WI38 (cell line): ENCODE results near the gene RCSD1.

Source experiments
- H3K4me3 ChIP-seq: 2 replicates; pipeline ENCODE4 v1.5.1; 2011; ENCODE audit warnings: low read depth, mild to moderate bottlenecking, control low read depth, low read length
- TF ChIP-seq, protein P1 (sequence below): IDR thresholded peaks from 2 replicates; pipeline ENCODE4 v1.5.1; 2012; ENCODE audit warnings: low read depth, mild to moderate bottlenecking, control low read depth, low read length

The RCSD1 gene

DNA sequence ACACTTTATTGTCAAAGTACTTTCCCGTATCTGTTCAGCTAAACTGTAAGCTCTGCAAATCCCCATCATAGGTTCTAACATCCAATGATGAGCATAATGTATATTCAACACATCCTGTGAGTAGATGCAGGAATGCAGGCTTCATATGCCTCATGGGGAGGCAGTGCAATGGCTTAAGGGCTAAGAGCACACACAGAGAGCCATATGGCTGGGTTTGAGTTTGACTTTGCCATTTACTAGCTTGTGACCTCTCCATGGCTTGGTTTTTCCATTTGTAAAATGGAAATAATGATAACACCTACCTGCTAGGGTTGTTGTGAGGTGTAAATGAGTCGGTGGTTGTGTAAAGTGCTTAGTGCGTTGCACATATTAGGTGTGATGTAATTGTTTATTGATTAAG lies 13.4 kb downstream of the RCSD1 start:
- TF ChIP-seq, protein P1, sequence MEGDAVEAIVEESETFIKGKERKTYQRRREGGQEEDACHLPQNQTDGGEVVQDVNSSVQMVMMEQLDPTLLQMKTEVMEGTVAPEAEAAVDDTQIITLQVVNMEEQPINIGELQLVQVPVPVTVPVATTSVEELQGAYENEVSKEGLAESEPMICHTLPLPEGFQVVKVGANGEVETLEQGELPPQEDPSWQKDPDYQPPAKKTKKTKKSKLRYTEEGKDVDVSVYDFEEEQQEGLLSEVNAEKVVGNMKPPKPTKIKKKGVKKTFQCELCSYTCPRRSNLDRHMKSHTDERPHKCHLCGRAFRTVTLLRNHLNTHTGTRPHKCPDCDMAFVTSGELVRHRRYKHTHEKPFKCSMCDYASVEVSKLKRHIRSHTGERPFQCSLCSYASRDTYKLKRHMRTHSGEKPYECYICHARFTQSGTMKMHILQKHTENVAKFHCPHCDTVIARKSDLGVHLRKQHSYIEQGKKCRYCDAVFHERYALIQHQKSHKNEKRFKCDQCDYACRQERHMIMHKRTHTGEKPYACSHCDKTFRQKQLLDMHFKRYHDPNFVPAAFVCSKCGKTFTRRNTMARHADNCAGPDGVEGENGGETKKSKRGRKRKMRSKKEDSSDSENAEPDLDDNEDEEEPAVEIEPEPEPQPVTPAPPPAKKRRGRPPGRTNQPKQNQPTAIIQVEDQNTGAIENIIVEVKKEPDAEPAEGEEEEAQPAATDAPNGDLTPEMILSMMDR = no peak
- no peak overlapping the region for H3K4me3 ChIP-seq

DNA sequence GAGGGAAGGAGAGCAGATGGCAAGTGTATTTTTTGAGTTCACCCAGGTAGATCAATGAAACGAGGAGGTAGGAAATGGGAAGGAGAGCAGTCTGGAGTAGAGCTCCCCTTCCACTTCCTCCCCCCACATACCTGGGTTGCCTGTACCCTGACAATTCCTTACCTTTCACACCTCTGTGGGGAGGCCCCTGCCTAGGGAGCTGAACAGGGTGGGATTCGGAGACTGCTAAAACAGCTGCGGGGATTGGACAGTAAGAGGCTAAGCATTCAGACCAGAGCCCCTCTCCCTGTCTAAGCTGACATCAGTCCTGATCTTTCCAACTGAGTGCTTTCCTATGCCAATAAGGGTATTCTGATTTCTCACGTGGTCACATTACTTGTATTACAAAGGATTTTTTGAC lies 14.5 kb downstream of the RCSD1 start:
- TF ChIP-seq, protein P1 = no peak

DNA sequence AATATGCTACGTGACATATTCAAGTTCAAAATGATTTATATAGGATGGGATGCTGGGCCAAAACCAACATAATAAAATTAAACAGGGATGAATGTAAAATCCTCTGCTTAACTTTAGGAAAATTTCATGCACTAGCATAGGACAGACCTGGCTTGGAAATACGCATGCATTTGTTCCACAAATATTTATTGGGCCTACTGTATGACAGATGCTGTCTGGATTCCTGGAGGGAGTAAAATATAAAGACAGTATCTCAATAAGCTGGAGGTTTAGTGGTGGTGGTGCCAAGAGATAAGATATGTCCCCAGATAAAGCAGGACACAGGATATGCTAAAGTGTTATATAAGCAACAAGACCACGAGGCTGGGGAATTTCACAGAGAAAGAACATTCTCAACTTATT lies 15.1 kb downstream of the RCSD1 start:
- TF ChIP-seq, protein P1 = no peak
- no peak overlapping the region for H3K4me3 ChIP-seq

More for the DNA sequence above, 14.5 kb downstream of the RCSD1 start:
- H3K4me3 ChIP-seq = no peak overlapping the region

DNA sequence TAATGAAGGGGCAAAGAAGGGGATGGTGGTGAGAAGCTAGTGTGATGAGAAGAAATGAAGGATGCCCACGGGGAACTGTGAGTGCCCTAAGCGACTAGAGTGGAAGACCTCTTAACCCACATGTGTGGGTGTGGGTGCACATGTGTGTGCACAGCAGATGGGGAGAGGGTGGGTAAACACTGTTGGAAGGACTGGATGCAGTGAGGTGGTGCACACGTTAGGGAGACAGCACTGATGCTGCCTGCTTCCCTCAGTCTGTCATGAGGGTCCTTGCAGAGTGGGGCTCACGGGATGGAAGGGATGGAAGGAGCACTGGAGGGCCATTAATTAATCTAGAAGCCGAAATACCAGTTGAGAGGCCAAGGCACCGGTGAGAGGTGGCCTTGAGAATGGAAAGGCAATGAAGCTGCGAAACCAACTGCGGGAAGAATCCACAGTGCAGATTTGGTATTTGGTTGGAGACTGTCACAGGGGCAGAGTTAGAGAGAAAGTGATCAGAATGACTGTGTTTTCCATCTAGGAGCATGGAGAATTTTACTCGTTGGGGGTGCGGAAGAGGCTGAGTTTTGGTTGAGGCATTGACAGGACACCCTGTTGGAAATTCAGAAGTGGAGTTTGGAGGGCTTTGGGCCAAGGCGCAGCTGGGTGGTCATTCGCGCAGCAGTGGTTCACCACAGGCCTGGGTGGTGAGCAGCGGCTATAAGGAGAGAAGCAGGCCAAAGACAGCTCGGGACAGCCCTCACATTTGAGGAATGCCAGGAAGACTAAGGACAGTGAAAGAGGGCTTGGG lies 15.8 kb downstream of the RCSD1 start:
- TF ChIP-seq, protein P1 = no peak
- no peak overlapping the region for H3K4me3 ChIP-seq

DNA sequence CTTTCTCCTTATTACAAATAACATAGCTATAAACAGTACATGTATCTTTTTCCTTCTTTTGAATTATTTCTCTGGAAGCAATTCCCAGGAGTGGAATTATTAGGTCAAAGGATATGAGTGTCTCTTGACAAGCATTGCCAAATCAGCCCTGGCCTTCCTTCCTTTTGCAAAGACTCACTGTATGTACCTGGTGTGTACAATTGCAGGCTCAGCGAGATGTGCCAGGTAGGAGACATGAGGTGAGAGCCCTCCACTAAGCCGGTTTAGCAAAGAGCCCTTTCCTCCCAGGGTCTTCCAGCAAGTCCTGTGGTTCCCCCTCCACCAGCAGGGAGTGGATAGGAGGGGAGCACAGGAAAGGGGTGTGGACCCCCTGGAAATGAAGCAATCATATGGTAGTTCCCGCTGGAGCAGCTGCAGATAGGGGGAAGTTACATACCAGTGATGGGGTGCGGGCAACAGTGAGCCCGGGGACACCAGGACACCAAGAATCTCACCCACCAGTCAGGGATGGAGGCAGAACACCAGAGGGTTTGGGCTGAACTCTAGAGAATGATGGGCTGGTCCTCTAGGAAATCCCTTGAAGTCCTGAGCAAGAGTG lies 18.3 kb downstream of the RCSD1 start:
- TF ChIP-seq, protein P1 = no peak
- H3K4me3 ChIP-seq = no peak overlapping the region

DNA sequence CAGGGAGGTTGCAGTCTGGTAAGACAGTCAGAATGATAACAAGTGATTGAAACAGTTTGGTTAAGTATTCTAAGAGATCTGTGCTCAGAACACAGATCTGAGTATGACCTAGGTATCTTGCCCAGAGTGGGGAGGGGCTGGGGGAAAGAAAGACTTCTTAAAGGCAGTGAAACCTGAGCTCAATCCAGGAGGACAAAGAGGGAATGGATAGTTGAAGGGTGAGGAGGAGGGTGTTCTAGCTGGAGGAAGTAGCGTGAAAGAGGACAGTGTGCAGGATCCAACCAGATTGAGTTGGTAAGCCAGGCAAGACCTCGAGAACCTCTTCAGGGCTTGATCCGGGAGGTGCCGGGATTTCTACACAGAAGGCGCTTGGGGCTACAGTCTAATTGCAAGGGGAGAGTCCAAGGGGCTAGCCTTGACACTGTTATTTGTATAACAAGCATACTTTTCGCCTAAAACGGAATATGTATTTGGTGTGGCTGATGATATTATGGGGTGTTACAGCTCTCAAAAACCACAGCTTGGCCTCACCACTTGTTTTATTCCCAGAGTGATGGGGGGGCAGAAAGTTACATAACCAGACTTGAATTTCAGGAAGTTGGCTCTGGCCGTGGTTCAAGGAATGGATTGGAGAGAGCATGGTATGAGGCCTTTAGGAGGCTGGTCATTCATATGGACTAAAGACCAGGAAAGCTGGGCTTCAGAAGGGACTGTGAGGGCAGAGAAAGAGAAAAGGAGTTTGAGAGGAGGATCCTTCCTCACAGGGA lies 19.1 kb downstream of the RCSD1 start:
- TF ChIP-seq, protein P1 = no peak
- H3K4me3 ChIP-seq = no peak overlapping the region
